OCI-LY1 (cell line): ENCODE measurements around the gene AMPD3.

ENCODE experiments used
- H2AFZ ChIP-seq: fragments of 200-600 bp; sonication (generic), shearing (Covaris generic); 2 replicates; pipeline ENCODE4 v1.6.0; 2014; ENCODE audit warnings: antibody characterized with exemption, mild to moderate bottlenecking, low read length
- H3F3A ChIP-seq: fragments of 200-600 bp; sonication (generic), shearing (Covaris generic); 2 replicates; pipeline ENCODE4 v1.6.0; 2014; ENCODE audit warnings: mild to moderate bottlenecking, antibody characterized with exemption, low read length, moderate library complexity; ENCODE audit not compliant: insufficient read depth
- H3K27ac ChIP-seq: fragments of 200-600 bp; sonication (generic); 2 replicates; pipeline ENCODE4 v1.5.1; 2014; ENCODE audit warnings: low read length, mixed run types, mild to moderate bottlenecking, low read depth; ENCODE audit not compliant: poor library complexity, severe bottlenecking
- H3K27me3 ChIP-seq: fragments of 200-600 bp; sonication (generic); 2 replicates; pipeline ENCODE4 v1.6.0; 2014; ENCODE audit warnings: antibody characterized with exemption, mild to moderate bottlenecking, low read length, moderate library complexity; ENCODE audit not compliant: insufficient read depth
- H3K36me3 ChIP-seq: fragments of 200-600 bp; sonication (generic); 2 replicates; pipeline ENCODE4 v1.6.1; 2014; ENCODE audit warnings: mild to moderate bottlenecking, antibody characterized with exemption, low read length, moderate library complexity, mixed read lengths; ENCODE audit not compliant: insufficient read depth
- H3K4me1 ChIP-seq: fragments of 200-600 bp; sonication (generic); 2 replicates; pipeline ENCODE4 v1.5.1; 2014; ENCODE audit warnings: mild to moderate bottlenecking, low read length, moderate library complexity; ENCODE audit not compliant: insufficient read depth, severe bottlenecking
- H3K4me2 ChIP-seq: fragments of 200-600 bp; sonication (generic), shearing (Covaris generic); 2 replicates; pipeline ENCODE4 v1.6.1; 2014; ENCODE audit warnings: low read length
- H3K4me3 ChIP-seq: fragments of 200-600 bp; sonication (generic); 2 replicates; pipeline ENCODE4 v1.5.1; 2014; ENCODE audit warnings: low read length, low read depth, mild to moderate bottlenecking, mixed read lengths; ENCODE audit not compliant: poor library complexity, severe bottlenecking
- H3K79me2 ChIP-seq: fragments of 200-600 bp; shearing (Covaris generic); 2 replicates; pipeline ENCODE4 v1.6.1; 2016; ENCODE audit warnings: mixed run types, low read length, mixed read lengths; ENCODE audit not compliant: insufficient read depth
- H3K9ac ChIP-seq: fragments of 200-600 bp; sonication (generic), shearing (Covaris generic); 2 replicates; pipeline ENCODE4 v1.6.1; 2014; ENCODE audit warnings: mild to moderate bottlenecking, low read length, mixed read lengths
- H3K9me2 ChIP-seq: fragments of 200-600 bp; sonication (generic), shearing (Covaris generic); 2 replicates; pipeline ENCODE4 v1.6.1; 2014; ENCODE audit warnings: low read depth, mild to moderate bottlenecking, low read length, mixed read lengths
- H3K9me3 ChIP-seq: fragments of 200-600 bp; shearing (Covaris generic); 2 replicates; pipeline ENCODE4 v1.6.1; 2014; ENCODE audit warnings: low read length, mixed read lengths
- H4K20me1 ChIP-seq: fragments of 200-600 bp; sonication (generic), shearing (Covaris generic); 2 replicates; pipeline ENCODE4 v1.6.0; 2016; ENCODE audit warnings: mild to moderate bottlenecking, low read length; ENCODE audit not compliant: insufficient read depth
- EZH2 ChIP-seq: fragments of 200-600 bp; sonication (generic), shearing (Covaris generic); IDR thresholded peaks from 2 replicates; pipeline ENCODE4 v1.8.0; 2017; ENCODE audit warnings: borderline replicate concordance, mixed run types, mild to moderate bottlenecking, antibody characterized with exemption, low read length, moderate library complexity, mixed read lengths
- TF ChIP-seq, protein P1 (sequence below): fragments of 200-600 bp; sonication (generic), shearing (Covaris generic); IDR thresholded peaks from 2 replicates; pipeline ENCODE4 v1.5.1; 2017; ENCODE audit warnings: mild to moderate bottlenecking, antibody characterized with exemption, low read length, moderate library complexity, mixed read lengths

The AMPD3 gene

DNA sequence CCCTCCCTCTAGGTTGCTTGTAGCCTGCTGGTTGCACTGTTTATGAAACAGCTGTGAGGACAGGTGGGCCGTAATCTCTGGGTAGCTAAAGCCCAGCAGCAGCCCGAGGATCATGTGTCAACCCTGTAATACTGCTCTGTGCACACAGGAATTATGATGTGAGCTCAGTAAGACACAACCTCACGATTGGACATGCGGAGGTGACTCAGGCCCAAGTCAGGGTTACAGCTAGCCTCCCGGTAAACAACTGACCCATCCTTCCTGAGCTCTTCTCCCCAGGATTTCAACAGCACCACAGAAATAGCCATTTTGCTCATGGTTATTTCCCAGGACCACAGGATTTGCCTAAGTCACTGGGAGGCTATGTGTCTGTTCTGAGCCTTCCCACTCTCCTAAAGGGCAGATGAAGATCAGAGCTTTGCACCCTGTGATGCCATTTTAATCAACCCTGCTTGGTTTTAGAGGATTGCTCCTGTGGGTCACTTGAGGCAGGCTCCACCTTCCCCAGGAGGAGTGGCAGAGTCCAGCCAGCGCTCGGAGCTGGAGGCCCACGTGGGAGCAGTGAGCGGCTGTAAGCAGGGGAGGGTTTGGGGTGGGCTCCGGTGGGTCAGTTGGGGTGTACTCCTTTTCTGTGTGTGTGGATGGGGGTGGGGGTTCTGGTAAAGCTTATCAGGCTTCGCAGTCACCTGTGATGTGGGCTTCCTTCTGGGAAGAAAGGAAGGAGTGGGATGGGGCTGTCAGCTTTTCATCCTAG, at the start of gene AMPD3:
TSS of gene AMPD3 (plus strand) at position 387 of the 754 bp plus-strand sequence. CDS start 6,256 bp downstream, outside the sequence.
- H3K27ac ChIP-seq: peak within 1 kb of the TSS; percentile 92
- H3F3A ChIP-seq: no peaks in the 10 kb centered on the region
- no peaks in the 10 kb centered on the region; the same call in 1 of the 2 replicates for H3K27me3 ChIP-seq
- H3K36me3 ChIP-seq: no peaks in the 10 kb centered on the region
- no peaks in the 10 kb centered on the region for H3K9me3 ChIP-seq
- H3K4me2 ChIP-seq: peak within 1 kb of the TSS; percentile 75
- H3K9me2 ChIP-seq: no peaks in the 10 kb centered on the region
- H3K4me3 ChIP-seq: peak within 1 kb of the TSS; percentile 61
- H2AFZ ChIP-seq: no peak within 1 kb of the TSS
- no peaks in the 10 kb centered on the region for H4K20me1 ChIP-seq
- peaks cover 14% of the 10 kb centered on the region; the same call in 1 of the 2 replicates for H3K79me2 ChIP-seq
- TF ChIP-seq, protein P1, sequence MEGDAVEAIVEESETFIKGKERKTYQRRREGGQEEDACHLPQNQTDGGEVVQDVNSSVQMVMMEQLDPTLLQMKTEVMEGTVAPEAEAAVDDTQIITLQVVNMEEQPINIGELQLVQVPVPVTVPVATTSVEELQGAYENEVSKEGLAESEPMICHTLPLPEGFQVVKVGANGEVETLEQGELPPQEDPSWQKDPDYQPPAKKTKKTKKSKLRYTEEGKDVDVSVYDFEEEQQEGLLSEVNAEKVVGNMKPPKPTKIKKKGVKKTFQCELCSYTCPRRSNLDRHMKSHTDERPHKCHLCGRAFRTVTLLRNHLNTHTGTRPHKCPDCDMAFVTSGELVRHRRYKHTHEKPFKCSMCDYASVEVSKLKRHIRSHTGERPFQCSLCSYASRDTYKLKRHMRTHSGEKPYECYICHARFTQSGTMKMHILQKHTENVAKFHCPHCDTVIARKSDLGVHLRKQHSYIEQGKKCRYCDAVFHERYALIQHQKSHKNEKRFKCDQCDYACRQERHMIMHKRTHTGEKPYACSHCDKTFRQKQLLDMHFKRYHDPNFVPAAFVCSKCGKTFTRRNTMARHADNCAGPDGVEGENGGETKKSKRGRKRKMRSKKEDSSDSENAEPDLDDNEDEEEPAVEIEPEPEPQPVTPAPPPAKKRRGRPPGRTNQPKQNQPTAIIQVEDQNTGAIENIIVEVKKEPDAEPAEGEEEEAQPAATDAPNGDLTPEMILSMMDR: no peak
- TF ChIP-seq EZH2: no peak
- peaks cover 72% of the 10 kb centered on the region for H3K4me1 ChIP-seq
- peak within 1 kb of the TSS; percentile 64 for H3K9ac ChIP-seq

DNA sequence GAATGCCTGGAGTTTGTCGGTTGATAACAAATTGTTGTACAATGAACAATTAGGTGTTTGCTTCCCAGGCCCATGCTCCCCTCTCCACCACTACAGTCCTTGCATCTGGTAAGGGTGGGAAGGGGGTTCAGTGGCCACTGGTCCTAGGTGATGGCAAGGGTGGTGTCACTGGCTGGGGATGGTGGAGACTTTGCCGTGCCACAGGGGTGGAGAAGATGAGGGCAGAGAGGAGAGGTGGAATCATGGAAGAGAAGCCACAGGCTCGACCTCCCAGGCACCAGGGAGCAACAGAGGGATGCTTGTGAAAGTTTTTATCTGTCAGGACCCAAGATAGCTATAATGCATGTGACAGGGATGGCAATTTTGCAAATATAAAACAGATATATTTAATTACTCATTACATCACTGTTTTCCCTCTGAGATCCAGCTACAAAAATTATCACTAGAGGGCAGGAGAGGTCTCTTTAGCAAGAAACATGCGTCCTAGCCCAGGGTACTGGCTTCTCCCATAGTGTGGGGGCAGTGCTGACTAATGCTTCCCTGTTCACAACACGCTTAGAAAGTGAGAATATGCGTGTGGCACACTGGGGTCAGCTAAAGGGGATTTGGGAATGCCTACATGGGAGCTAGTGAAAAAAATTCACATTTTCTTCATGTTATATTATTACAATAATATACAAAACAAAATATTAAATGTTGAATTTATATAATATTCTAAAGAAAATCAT, 49.0 kb upstream of the AMPD3 start:
- Histone ChIP-seq H4K20me1 (no peaks in the 10 kb centered on the region), H3K4me3 (no peak overlapping the region), H3K4me2 (no peak overlapping the region), H3K9me2 (no peaks in the 10 kb centered on the region), H3F3A (no peaks in the 10 kb centered on the region), H3K27me3 (no peaks in the 10 kb centered on the region), H3K36me3 (no peaks in the 10 kb centered on the region), H2AFZ (no peak overlapping the region), H3K4me1 (no peaks in the 10 kb centered on the region), H3K9me3 (no peaks in the 10 kb centered on the region), H3K9ac (no peak overlapping the region), H3K79me2 (no peaks in the 10 kb centered on the region), H3K27ac (no peak overlapping the region)
- TF ChIP-seq, protein P1: peak; percentile 77
- no peak for TF ChIP-seq EZH2

DNA sequence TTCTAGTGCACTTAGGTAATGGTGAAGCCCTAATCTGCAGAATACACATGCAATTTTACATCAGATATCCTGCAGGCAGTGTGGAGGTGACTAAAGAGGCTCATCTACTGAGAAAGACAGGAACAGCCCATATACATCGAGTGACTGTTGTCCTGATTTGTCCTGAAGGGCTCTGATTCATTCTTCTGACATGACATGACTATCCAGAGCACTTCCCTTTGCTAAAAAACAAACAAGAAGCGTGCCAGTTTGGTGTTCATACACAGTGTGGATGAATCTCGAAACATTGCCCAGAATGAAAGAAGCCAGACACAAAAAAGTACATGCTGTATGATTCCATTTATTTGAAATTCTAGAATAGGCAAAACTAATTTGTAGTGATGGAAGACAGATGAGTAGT, 48.0 kb upstream of the AMPD3 start:
- Histone ChIP-seq H3K9ac (no peak overlapping the region), H3K27me3 (no peaks in the 10 kb centered on the region), H3K4me2 (no peak overlapping the region), H3K36me3 (no peaks in the 10 kb centered on the region), H3K27ac (no peak overlapping the region), H2AFZ (no peak overlapping the region), H3K4me3 (no peak overlapping the region), H3K79me2 (no peaks in the 10 kb centered on the region), H3F3A (no peaks in the 10 kb centered on the region), H3K9me2 (no peaks in the 10 kb centered on the region), H3K4me1 (no peaks in the 10 kb centered on the region), H3K9me3 (no peaks in the 10 kb centered on the region), H4K20me1 (no peaks in the 10 kb centered on the region)
- TF ChIP-seq, protein P1: no peak
- no peak for TF ChIP-seq EZH2
